ENCODE data around the gene AGRP.

AGRP gene

DNA sequence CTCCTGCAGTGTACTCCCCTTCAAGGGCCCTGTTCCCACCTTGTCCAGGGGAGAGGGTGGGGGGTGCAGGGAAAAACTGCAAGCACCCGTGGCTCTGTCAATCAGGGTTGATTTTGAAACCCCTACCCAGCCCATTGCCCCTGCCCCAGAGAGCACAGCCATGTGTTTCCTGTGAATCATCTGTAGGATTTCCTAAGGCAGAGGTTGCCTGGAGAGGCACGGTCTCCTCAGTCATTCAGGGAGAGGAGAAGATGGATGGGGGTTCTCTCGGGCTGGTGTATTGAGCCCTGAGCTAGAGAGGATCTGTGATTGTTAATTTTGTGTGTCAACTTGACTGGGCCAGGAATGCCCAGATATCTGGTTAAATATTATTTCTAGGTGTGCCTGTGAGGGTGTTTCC is 3.5 kb upstream of the AGRP start:
- TF ChIP-seq EZH2phosphoT487 (IDR thresholded peaks at IDR 0.05; ENCODE audit: borderline replicate concordance) = no peak
- no peak for TF ChIP-seq CTCF (conservative IDR thresholded peaks at IDR 0.05; ENCODE audit: low read length)
- no peak overlapping the region for H3K4me2 ChIP-seq (ENCODE audit: low read depth, low read length, poor library complexity, severe bottlenecking)
- no peaks in the 10 kb centered on the region for H3K27me3 ChIP-seq (ENCODE audit: insufficient read depth, low read length, poor library complexity, severe bottlenecking)

GRCh38 chr16:67483731-67484525 is 581 bp upstream of the AGRP start:
- H3K4me2 ChIP-seq (ENCODE audit: low read depth, low read length, poor library complexity, severe bottlenecking) = peak overlapping the region; percentile 88
- no peak for TF ChIP-seq EZH2phosphoT487 (IDR thresholded peaks at IDR 0.05; ENCODE audit: borderline replicate concordance)
- TF ChIP-seq CTCF (conservative IDR thresholded peaks at IDR 0.05; ENCODE audit: low read length) = no peak
- peak overlapping the region; percentile 97 for H3K9ac ChIP-seq (ENCODE audit: low read depth, low read length, poor library complexity, severe bottlenecking)
- H3K9me2 ChIP-seq (replicated peaks; ENCODE audit: low read depth, low read length) = no peaks in the 10 kb centered on the region
- no peaks in the 10 kb centered on the region for H3F3A ChIP-seq (ENCODE audit: low read depth)
- H3K79me2 ChIP-seq (ENCODE audit: insufficient read depth, low read length) = peaks cover 49% of the 10 kb centered on the region
- no peak overlapping the region for H2AFZ ChIP-seq (ENCODE audit: low read length)
- no peaks in the 10 kb centered on the region for H3K36me3 ChIP-seq (ENCODE audit: insufficient read depth, low read length)
- H3K4me3 ChIP-seq (ENCODE audit: low read length, poor library complexity, severe bottlenecking) = peak overlapping the region; percentile 92
- H3K9me3 ChIP-seq (ENCODE audit: insufficient read depth, low read depth, low read length) = no peaks in the 10 kb centered on the region
- peaks cover 3% of the 10 kb centered on the region for H4K20me1 ChIP-seq (ENCODE audit: insufficient read depth, low read length, poor library complexity, severe bottlenecking)
- no peaks in the 10 kb centered on the region for H3K27me3 ChIP-seq (ENCODE audit: insufficient read depth, low read length, poor library complexity, severe bottlenecking)
- H3K4me1 ChIP-seq (ENCODE audit: insufficient read depth, low read length, poor library complexity, severe bottlenecking) = peaks cover 22% of the 10 kb centered on the region

More for the DNA sequence above, 3.5 kb upstream of the AGRP start:
- no peaks in the 10 kb centered on the region for H3F3A ChIP-seq (ENCODE audit: low read depth)
- peaks cover 8% of the 10 kb centered on the region for H3K4me1 ChIP-seq (ENCODE audit: insufficient read depth, low read length, poor library complexity, severe bottlenecking)
- no peak overlapping the region for H3K4me3 ChIP-seq (ENCODE audit: low read length, poor library complexity, severe bottlenecking)
- no peak overlapping the region for H3K9ac ChIP-seq (ENCODE audit: low read depth, low read length, poor library complexity, severe bottlenecking)
- no peaks in the 10 kb centered on the region for H3K36me3 ChIP-seq (ENCODE audit: insufficient read depth, low read length)
- no peaks in the 10 kb centered on the region for H3K9me2 ChIP-seq (replicated peaks; ENCODE audit: low read depth, low read length)
- H3K9me3 ChIP-seq (ENCODE audit: insufficient read depth, low read depth, low read length) = no peaks in the 10 kb centered on the region
- H4K20me1 ChIP-seq (ENCODE audit: insufficient read depth, low read length, poor library complexity, severe bottlenecking) = no peaks in the 10 kb centered on the region
- peaks cover 27% of the 10 kb centered on the region for H3K79me2 ChIP-seq (ENCODE audit: insufficient read depth, low read length)
- H2AFZ ChIP-seq (ENCODE audit: low read length) = no peak overlapping the region

GRCh38 chr16:67482233-67482924 is 968 bp downstream of the AGRP start:
- H4K20me1 ChIP-seq (ENCODE audit: insufficient read depth, low read length, poor library complexity, severe bottlenecking) = peaks cover 3% of the 10 kb centered on the region
- H3K9me2 ChIP-seq (replicated peaks; ENCODE audit: low read depth, low read length) = no peaks in the 10 kb centered on the region
- peak overlapping the region; percentile 81 for H2AFZ ChIP-seq (ENCODE audit: low read length)
- H3F3A ChIP-seq (ENCODE audit: low read depth) = no peaks in the 10 kb centered on the region
- peak overlapping the region; percentile 97 for H3K9ac ChIP-seq (ENCODE audit: low read depth, low read length, poor library complexity, severe bottlenecking)
- TF ChIP-seq CTCF (conservative IDR thresholded peaks at IDR 0.05; ENCODE audit: low read length) = no peak
- TF ChIP-seq EZH2phosphoT487 (IDR thresholded peaks at IDR 0.05; ENCODE audit: borderline replicate concordance) = no peak
- peak overlapping the region; percentile 88 for H3K4me2 ChIP-seq (ENCODE audit: low read depth, low read length, poor library complexity, severe bottlenecking)
- peaks cover 49% of the 10 kb centered on the region for H3K79me2 ChIP-seq (ENCODE audit: insufficient read depth, low read length)
- H3K4me1 ChIP-seq (ENCODE audit: insufficient read depth, low read length, poor library complexity, severe bottlenecking) = peaks cover 22% of the 10 kb centered on the region
- H3K36me3 ChIP-seq (ENCODE audit: insufficient read depth, low read length) = no peaks in the 10 kb centered on the region
- H3K9me3 ChIP-seq (ENCODE audit: insufficient read depth, low read depth, low read length) = no peaks in the 10 kb centered on the region
- no peaks in the 10 kb centered on the region for H3K27me3 ChIP-seq (ENCODE audit: insufficient read depth, low read length, poor library complexity, severe bottlenecking)
- H3K4me3 ChIP-seq (ENCODE audit: low read length, poor library complexity, severe bottlenecking) = peak overlapping the region; percentile 92
